ENCODE results near the gene SYNDIG1.

Gene SYNDIG1

GRCh38 chr20:24473435-24474223 is 4.2 kb downstream of the SYNDIG1 start:
- DNase-seq, result no peak

GRCh38 chr20:24477831-24478547 is 8.6 kb downstream of the SYNDIG1 start:
- DNase-seq, result no peak

GRCh38 chr20:24478584-24478983 is 9.2 kb downstream of the SYNDIG1 start:
- no peak for DNase-seq

GRCh38 chr20:24479106-24479505 is 9.7 kb downstream of the SYNDIG1 start:
- no peak for DNase-seq

- no peak for DNase-seq
Observed at GRCh38 chr20:24479595-24479994, 10.2 kb downstream of the SYNDIG1 start.

GRCh38 chr20:24480509-24480908 is 11.1 kb downstream of the SYNDIG1 start:
- no peak for DNase-seq

GRCh38 chr20:24481173-24481572 is 11.7 kb downstream of the SYNDIG1 start:
- DNase-seq, result no peak

GRCh38 chr20:24483435-24484080 is 14.1 kb downstream of the SYNDIG1 start:
- no peak for DNase-seq

- no peak for DNase-seq
Observed at GRCh38 chr20:24484081-24484450, 14.6 kb downstream of the SYNDIG1 start.

GRCh38 chr20:24485981-24486380 is 16.6 kb downstream of the SYNDIG1 start:
- DNase-seq, result no peak

GRCh38 chr20:24487240-24487639 is 17.8 kb downstream of the SYNDIG1 start:
- no peak for DNase-seq

- DNase-seq, result no peak
Observed at GRCh38 chr20:24487648-24488047, 18.2 kb downstream of the SYNDIG1 start.

GRCh38 chr20:24488064-24488799 is 18.8 kb downstream of the SYNDIG1 start:
- DNase-seq, result no peak

GRCh38 chr20:24488800-24489175 is 19.4 kb downstream of the SYNDIG1 start:
- no peak for DNase-seq

- DNase-seq, result no peak
Observed at GRCh38 chr20:24489193-24489592, 19.8 kb downstream of the SYNDIG1 start.

GRCh38 chr20:24489631-24490260 is 20.3 kb downstream of the SYNDIG1 start:
- no peak for DNase-seq

- no peak for DNase-seq
Observed at GRCh38 chr20:24490598-24490997, 21.2 kb downstream of the SYNDIG1 start.

- no peak for DNase-seq
Observed at GRCh38 chr20:24491041-24491756, 21.8 kb downstream of the SYNDIG1 start.

GRCh38 chr20:24492031-24492607 is 22.7 kb downstream of the SYNDIG1 start:
- DNase-seq, result no peak

- no peak for DNase-seq
Observed at GRCh38 chr20:24492698-24493097, 23.3 kb downstream of the SYNDIG1 start.

- no peak for DNase-seq
Observed at GRCh38 chr20:24493181-24493580, 23.8 kb downstream of the SYNDIG1 start.
